ENCODE data around the gene BMP2K.
"Not testable (repeated sequence)": the region's sequence is repeated elsewhere in the genome, so short reads cannot be mapped to it uniquely, and the experiment has no call there.

BMP2K gene

DNA sequence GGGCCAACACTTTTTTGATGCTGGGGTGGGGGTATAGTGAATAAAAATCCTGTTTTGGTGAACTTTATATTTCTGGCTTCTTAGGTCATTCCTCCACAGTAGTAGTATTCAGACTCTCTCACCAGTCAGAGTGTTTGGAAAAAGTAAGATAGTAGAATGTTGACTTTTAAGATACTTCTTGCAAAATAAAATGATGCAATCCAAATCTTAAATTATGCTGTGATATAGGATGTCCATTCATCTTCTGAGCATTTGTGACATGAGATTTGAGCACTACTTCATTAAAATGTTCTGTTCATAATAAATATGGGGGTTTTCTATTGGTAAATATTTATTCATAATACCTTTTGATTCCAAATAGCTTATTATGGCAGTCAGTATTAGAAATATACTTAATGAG lies 70.1 kb downstream of the BMP2K start:
- no peak overlapping the region for H3K4me3 ChIP-seq (ENCODE audit: low read depth, low read length)

DNA sequence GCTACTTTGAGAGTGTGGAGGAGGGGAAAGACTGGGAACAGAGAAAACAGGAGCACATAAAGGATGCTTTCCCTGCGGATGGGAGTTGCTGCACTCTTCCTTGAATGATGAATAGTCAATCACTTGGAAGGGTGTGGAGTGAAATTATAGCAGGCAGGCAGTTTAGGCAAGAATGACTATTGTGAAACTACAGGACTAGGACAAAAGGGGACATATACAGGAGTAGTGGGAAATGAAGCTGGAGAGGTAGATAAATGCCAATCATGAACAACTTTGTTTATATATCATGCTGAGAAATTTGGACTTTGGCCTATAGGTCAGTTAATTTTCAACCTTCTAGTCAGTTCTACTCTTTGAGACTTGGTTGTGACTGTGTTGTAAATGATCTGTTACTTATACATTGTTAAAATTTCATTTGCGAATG lies 86.2 kb downstream of the BMP2K start:
- H3K4me3 ChIP-seq (ENCODE audit: low read depth, low read length), result no peak overlapping the region

DNA sequence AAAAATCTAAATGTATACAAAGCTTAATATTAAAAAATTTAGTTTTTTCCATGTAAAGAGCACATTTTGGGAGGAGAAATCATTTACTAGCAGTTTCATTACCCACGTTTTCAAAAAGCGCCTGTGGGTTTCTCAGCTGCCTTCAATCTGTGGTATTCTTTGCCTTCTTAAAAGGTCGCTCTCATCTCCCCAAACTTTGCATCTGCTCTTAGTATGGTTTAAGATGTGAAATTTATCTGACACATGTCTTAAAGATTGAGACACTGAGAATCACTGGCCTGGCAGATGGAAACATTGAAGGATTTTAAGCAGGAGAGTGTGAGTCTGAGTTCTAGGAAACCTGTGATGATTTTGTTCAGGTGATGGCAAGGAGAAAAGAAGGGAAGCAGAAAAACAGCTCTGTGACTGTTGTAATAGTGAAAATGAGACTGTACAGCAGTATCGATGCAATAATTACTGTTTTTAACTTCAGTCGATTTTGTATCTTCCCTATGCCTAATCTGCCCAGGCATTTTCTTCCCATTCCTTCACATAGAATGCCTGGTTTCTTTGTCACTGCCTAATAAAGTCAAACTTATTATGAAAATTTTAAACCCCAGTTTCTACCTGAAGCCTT lies 87.2 kb downstream of the BMP2K start:
- no peak overlapping the region for H3K4me3 ChIP-seq (ENCODE audit: low read depth, low read length)

- H3K4me3 ChIP-seq (ENCODE audit: low read depth, low read length), result no peak overlapping the region
Measured at GRCh38 chr4:78863991-78864390, 87.8 kb downstream of the BMP2K start.

- no peak overlapping the region for H3K4me3 ChIP-seq (ENCODE audit: low read depth, low read length)
Measured at GRCh38 chr4:78864405-78865024, 88.4 kb downstream of the BMP2K start.

GRCh38 chr4:78865451-78865850 lies 89.3 kb downstream of the BMP2K start:
- no peak overlapping the region for H3K4me3 ChIP-seq (ENCODE audit: low read depth, low read length)

DNA sequence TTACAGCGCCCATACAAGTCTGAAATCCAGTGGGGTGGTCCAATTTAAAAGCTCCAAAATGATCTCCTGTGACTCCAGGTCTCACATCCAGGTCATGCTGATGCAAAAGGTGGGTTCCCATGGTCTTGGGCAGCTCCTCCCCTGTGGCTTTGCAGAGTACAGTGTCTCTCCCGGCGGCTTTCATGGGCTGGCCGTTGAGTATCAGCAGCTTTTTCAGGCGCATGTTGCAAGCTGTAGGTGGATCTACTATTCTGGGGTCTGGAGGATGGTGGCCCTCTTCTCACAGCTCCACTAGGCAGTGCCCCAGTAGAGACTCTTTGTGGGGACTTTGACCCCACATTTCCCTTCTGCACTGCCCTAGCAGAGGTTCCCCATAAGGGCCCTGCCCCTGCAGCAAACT lies 92.6 kb downstream of the BMP2K start:
- H3K4me3 ChIP-seq (ENCODE audit: low read depth, low read length), result not testable (repeated sequence)

DNA sequence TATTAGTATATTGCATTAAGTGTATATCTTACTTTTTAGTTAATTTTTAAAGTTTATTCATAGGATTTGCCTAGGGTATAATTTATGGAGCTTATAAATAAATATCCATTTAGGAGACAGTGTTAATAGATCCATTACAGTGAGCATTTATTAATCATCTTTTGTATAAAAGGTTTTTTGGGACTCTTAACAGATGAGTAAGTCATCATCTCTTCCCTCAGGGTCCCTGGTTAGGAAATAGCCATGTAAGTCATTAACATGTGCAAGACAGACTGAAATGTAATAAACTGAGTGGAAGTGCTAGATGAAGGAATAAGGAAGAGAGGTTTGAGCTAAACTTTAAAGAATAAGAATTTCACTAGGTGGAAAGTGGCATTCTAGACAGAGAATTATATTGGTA lies 93.9 kb downstream of the BMP2K start:
- no peak overlapping the region for H3K4me3 ChIP-seq (ENCODE audit: low read depth, low read length)

- no peak overlapping the region for H3K4me3 ChIP-seq (ENCODE audit: low read depth, low read length)
Measured at GRCh38 chr4:78876568-78877320, 100.6 kb downstream of the BMP2K start.

- H3K4me3 ChIP-seq (ENCODE audit: low read depth, low read length), result no peak overlapping the region
Measured at GRCh38 chr4:78878031-78878430, 101.9 kb downstream of the BMP2K start.

DNA sequence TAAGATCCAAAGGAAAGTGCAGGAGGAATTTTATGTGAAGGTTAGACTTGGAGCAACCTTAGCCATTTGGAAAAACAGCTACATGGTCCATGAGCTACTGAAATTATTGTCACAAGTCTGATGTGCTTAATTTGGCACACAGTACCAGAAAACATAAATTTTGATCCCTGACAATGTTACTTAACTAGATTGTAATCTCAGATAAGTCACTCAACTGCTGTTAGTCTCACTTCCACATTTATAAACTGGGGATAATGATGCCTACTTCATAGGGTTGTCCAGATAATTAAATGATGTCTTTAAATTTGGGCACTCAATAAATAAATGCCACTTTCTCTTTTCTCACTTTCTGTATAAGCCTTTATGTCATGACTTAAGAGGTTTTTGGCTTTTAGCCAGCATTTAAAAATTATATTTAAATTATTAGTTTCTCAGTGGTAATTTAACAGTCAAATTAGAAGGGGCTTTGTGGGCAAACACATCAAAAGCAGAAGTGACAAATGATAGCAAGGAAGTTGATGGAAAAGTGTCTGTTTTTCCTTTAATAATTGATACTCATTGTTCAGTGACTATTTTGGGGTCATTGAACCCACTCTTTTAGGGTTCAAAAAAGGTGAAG lies 104.8 kb downstream of the BMP2K start:
- H3K4me3 ChIP-seq (ENCODE audit: low read depth, low read length), result no peak overlapping the region

GRCh38 chr4:78885598-78885997 lies 109.4 kb downstream of the BMP2K start:
- H3K4me3 ChIP-seq (ENCODE audit: low read depth, low read length), result no peak overlapping the region

DNA sequence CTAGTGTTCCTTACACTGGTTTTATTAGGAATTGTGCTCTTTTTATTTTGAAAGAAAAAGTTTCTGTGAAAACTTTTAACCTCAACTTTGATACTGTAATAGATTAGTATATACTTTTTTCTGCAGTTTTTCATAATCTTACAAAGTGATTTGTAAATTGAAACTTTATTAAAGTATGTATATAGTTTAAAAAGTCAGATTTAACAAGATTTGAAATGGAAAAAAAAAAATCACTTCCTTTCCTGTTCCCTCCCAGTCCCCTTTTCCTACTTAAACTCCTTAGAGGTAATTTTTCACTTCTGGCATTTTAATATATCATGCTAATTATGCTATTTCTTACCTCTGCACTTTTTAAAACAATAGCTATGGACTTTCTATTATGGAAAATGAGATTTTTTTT lies 113.8 kb downstream of the BMP2K start:
- no peak overlapping the region for H3K4me3 ChIP-seq (ENCODE audit: low read depth, low read length)

GRCh38 chr4:78899302-78899701 lies 123.2 kb downstream of the BMP2K start:
- no peak overlapping the region for H3K4me3 ChIP-seq (ENCODE audit: low read depth, low read length)

GRCh38 chr4:78901882-78902281 lies 125.7 kb downstream of the BMP2K start:
- no peak overlapping the region for H3K4me3 ChIP-seq (ENCODE audit: low read depth, low read length)

DNA sequence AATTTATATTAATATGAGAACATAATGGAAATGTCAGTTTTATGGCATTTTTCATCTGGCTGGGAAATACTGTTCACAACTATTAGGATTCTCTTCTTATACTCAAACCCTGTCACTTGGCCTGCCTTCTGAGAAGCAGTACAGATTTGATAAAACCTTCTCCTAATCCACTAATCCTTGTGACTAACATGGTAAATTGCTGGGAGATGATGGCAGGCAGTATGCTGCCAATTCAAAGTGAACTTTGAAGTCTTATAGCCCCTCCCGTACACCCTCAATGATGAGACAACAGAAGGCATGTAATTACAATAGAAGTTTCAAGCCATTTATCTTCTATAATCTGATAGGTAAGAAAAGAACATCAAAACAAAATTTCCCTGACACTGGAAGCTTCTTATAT lies 126.1 kb downstream of the BMP2K start:
- no peak overlapping the region for H3K4me3 ChIP-seq (ENCODE audit: low read depth, low read length)

DNA sequence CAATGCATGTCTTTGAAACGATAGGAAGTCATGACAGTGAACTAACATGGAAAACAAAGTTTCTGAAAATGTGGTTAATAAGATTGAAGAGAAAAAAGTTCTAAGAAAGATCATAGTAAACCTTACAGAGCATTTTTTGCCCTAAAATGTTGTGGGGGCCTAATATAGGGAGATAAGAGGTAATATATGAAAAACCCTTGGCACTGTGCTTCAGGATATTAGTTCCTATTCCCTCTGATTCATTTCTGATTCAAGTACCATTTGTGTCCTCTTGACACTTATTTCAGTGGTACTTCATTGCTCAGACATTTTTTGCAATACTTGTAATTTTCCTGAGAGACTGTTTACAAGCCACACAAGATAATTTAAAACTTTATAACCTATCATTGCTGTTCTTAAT lies 128.0 kb downstream of the BMP2K start:
- H3K4me3 ChIP-seq (ENCODE audit: low read depth, low read length), result no peak overlapping the region

DNA sequence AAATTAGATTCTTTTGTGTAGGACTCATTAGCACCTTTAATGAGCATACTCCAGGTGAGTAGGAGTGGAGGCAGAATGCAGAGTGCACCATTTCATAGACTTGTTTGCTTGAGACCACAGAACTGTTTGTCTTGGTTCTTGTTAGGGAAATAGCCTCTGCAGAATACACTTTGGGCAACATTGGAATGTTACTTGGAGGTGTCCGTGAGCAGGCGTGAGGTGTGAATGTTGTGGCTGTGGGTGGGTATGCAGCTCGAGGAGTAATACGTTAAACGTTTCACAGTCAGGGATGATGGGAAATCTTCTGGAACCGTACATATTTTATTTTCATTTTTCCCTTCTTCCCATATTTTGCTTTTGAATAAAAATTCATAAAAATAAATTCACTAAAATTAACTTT lies 131.5 kb downstream of the BMP2K start:
- no peak overlapping the region for H3K4me3 ChIP-seq (ENCODE audit: low read depth, low read length)

DNA sequence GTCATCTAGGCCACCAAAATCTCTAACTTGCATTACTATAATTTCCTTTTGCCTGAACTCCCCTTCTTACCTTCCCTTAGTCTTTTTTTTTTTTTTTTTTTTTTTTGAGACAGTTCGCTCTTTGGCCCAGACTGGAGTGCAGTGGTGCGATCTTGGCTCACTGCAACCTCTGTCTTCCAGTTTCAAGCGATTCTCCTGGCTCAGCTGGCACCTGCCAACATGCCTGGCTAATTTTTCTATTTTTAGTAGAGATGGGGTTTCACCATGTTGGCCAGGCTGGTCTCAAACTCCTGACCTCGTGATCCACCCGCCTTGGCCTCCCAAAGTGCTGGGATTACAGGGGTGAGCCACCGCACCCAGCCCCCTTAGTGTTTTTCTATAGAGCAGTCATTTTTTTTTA lies 132.8 kb downstream of the BMP2K start:
- not testable (repeated sequence) for H3K4me3 ChIP-seq (ENCODE audit: low read depth, low read length)

GRCh38 chr4:78910612-78911011 lies 134.5 kb downstream of the BMP2K start:
- H3K4me3 ChIP-seq (ENCODE audit: low read depth, low read length), result no peak overlapping the region

DNA sequence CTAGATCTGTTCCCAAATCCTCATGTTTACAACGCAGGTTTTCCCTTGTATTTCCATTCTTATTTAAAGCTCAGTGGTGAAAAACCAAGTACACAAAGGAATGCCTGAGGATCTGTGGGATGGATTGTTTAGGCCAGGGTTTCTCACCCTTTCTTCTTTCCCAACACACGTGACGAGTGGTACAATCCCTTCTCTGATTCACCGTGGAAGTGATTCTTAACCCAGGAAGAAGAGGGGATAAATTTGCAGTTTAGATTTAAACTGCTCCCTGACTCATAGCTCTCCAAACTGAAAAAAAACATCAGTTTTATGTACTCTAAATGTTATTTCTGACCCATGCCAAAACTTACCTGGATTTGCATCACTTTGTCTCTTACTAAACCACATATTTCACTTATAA lies 146.1 kb downstream of the BMP2K start:
- no peak overlapping the region for H3K4me3 ChIP-seq (ENCODE audit: low read depth, low read length)
